ENCODE results near the gene NGDN.
"Not testable (repeated sequence)": the region's sequence is repeated elsewhere in the genome, so short reads cannot be mapped to it uniquely, and the experiment has no call there.

- TF ChIP-seq, protein P1, sequence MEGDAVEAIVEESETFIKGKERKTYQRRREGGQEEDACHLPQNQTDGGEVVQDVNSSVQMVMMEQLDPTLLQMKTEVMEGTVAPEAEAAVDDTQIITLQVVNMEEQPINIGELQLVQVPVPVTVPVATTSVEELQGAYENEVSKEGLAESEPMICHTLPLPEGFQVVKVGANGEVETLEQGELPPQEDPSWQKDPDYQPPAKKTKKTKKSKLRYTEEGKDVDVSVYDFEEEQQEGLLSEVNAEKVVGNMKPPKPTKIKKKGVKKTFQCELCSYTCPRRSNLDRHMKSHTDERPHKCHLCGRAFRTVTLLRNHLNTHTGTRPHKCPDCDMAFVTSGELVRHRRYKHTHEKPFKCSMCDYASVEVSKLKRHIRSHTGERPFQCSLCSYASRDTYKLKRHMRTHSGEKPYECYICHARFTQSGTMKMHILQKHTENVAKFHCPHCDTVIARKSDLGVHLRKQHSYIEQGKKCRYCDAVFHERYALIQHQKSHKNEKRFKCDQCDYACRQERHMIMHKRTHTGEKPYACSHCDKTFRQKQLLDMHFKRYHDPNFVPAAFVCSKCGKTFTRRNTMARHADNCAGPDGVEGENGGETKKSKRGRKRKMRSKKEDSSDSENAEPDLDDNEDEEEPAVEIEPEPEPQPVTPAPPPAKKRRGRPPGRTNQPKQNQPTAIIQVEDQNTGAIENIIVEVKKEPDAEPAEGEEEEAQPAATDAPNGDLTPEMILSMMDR (IDR thresholded peaks at IDR 0.05; ENCODE audit: insufficient read depth, low read length) = not testable (repeated sequence)
- TF ChIP-seq POLR2AphosphoS5 (IDR thresholded peaks at IDR 0.05; ENCODE audit: low read depth); GABPA (IDR thresholded peaks at IDR 0.05; ENCODE audit: low read depth); SPI1 (IDR thresholded peaks at IDR 0.05; ENCODE audit: borderline replicate concordance, low read depth): not testable (repeated sequence)
Measured at GRCh38 chr14:23456883-23457586, 12.5 kb upstream of the NGDN start.

Measured in HL-60 (cell line).